SU-DHL-6 (cell line): ENCODE data around the gene SH3RF2.

ENCODE experiments used
- H2AFZ ChIP-seq: fragments of 200-600 bp; sonication (generic); 2 replicates; pipeline ENCODE4 v1.6.1; 2014; ENCODE audit warnings: low read depth, mild to moderate bottlenecking, moderate library complexity, mixed read lengths, antibody characterized with exemption, low read length; ENCODE audit not compliant: severe bottlenecking
- H3F3A ChIP-seq: fragments of 200-600 bp; shearing (Covaris generic); 2 replicates; pipeline ENCODE4 v1.6.0; 2016; ENCODE audit warnings: antibody characterized with exemption, mild to moderate bottlenecking; ENCODE audit not compliant: insufficient read depth
- H3K27ac ChIP-seq: fragments of 200-600 bp; sonication (generic); 2 replicates; pipeline ENCODE4 v1.5.1; 2016; ENCODE audit warnings: low read depth, mild to moderate bottlenecking, low read length, moderate library complexity, mixed read lengths
- H3K27me3 ChIP-seq: fragments of 200-600 bp; sonication (generic), shearing (Covaris generic); 2 replicates; pipeline ENCODE4 v1.6.0; 2014; ENCODE audit warnings: mild to moderate bottlenecking, low read length
- H3K36me3 ChIP-seq: fragments of 200-600 bp; sonication (generic); 2 replicates; pipeline ENCODE4 v1.6.1; 2014; ENCODE audit warnings: mild to moderate bottlenecking, low read length, mixed read lengths
- H3K4me2 ChIP-seq: fragments of 300-600, 200-600 bp; shearing (Covaris generic), sonication (generic); 2 replicates; pipeline ENCODE4 v1.6.0; 2014; ENCODE audit warnings: low read length, low read depth, mild to moderate bottlenecking; ENCODE audit not compliant: poor library complexity, severe bottlenecking
- H3K4me3 ChIP-seq: fragments of 200-600 bp; sonication (generic); 2 replicates; pipeline ENCODE4 v1.5.1; 2014; ENCODE audit warnings: antibody characterized with exemption, low read length, mild to moderate bottlenecking, mixed read lengths; ENCODE audit not compliant: insufficient read depth, poor library complexity, severe bottlenecking
- H3K79me2 ChIP-seq: fragments of 200-600 bp; sonication (generic); 2 replicates; pipeline ENCODE4 v1.6.1; 2014; ENCODE audit warnings: mild to moderate bottlenecking, low read length, moderate library complexity; ENCODE audit not compliant: insufficient read depth
- H3K9ac ChIP-seq: fragments of 200-600 bp; sonication (generic); 2 replicates; pipeline ENCODE4 v1.7.0; 2014; ENCODE audit warnings: mild to moderate bottlenecking, low read length
- H3K9me2 ChIP-seq: fragments of 200-600 bp; sonication (generic); replicated peaks from 2 replicates; pipeline ENCODE4 v1.6.1; 2014; ENCODE audit warnings: low read length; ENCODE audit not compliant: insufficient read depth
- H3K9me3 ChIP-seq: fragments of 200-600 bp; sonication (generic); 2 replicates; pipeline ENCODE4 v1.6.1; 2014; ENCODE audit warnings: low read length, mixed read lengths; ENCODE audit not compliant: insufficient read depth
- H4K20me1 ChIP-seq: fragments of 200-600 bp; sonication (generic); 2 replicates; pipeline ENCODE4 v1.6.1; 2014; ENCODE audit warnings: low read depth, mild to moderate bottlenecking, antibody characterized with exemption, low read length, moderate library complexity, mixed read lengths
- CTCF ChIP-seq: fragments of 200-600 bp; sonication (generic); IDR thresholded peaks from one replicate; pipeline ENCODE4 v1.5.1; 2017; ENCODE audit warnings: antibody characterized with exemption, mild to moderate bottlenecking, low read length, moderate library complexity; ENCODE audit not compliant: insufficient read depth, poor library complexity, severe bottlenecking
- EZH2phosphoT487 ChIP-seq: fragments of 200-600 bp; sonication (generic), shearing (Covaris generic); conservative IDR thresholded peaks from 2 replicates; pipeline ENCODE4 v1.6.1; 2018; ENCODE audit warnings: mild to moderate bottlenecking, antibody characterized with exemption, low read length, moderate library complexity, mixed read lengths

SH3RF2 gene

DNA sequence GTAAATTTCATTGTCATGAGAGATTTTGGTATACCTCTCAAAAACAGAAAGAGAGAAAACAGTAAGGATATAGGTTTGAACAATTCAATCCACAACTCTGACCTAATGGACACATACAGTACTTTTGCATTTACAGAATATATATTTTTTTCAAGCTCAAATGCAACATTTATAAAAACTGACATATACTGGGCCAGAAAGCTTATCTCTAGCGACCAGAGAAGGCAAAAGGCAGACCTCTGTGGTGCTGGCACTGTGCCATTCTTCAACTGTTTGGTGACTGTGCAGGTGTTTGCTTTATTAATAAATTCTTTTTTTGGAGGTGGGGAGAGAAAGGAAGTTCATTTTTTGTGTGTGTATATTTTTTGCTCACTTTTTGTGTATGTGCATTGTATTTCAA is 175.0 kb downstream of the SH3RF2 start:
- TF ChIP-seq CTCF (no peak), EZH2phosphoT487 (no peak)
- H4K20me1 ChIP-seq, result no peaks in the 10 kb centered on the region
- peak overlapping the region; percentile 48 for H3K4me2 ChIP-seq
- no peaks in the 10 kb centered on the region for H3K9me3 ChIP-seq
- peaks cover 11% of the 10 kb centered on the region for H3K36me3 ChIP-seq
- no peak overlapping the region for H2AFZ ChIP-seq
- H3K27ac ChIP-seq, result peak overlapping the region; percentile 78
- no peak overlapping the region for H3K9ac ChIP-seq
- H3K27me3 ChIP-seq, result no peaks in the 10 kb centered on the region
- no peaks in the 10 kb centered on the region for H3K79me2 ChIP-seq
- no peak overlapping the region for H3K4me3 ChIP-seq
- no peaks in the 10 kb centered on the region for H3K9me2 ChIP-seq
- peaks cover 16% of the 10 kb centered on the region for H3F3A ChIP-seq

- no peak overlapping the region for H3K4me3 ChIP-seq
- H3K27me3 ChIP-seq, result no peaks in the 10 kb centered on the region
- peak overlapping the region; percentile 78 for H3K27ac ChIP-seq
- H3K9ac ChIP-seq, result no peak overlapping the region
- no peak overlapping the region for H2AFZ ChIP-seq
- no peaks in the 10 kb centered on the region for H4K20me1 ChIP-seq
- H3F3A ChIP-seq, result peaks cover 16% of the 10 kb centered on the region
- H3K79me2 ChIP-seq, result no peaks in the 10 kb centered on the region
- H3K9me3 ChIP-seq, result no peaks in the 10 kb centered on the region
- H3K4me2 ChIP-seq, result peak overlapping the region; percentile 48
- no peak for TF ChIP-seq CTCF
- TF ChIP-seq EZH2phosphoT487, result no peak
- H3K36me3 ChIP-seq, result peaks cover 11% of the 10 kb centered on the region
- no peaks in the 10 kb centered on the region for H3K9me2 ChIP-seq
These were observed 176.1 kb downstream of the SH3RF2 start for GRCh38 chr5:146112476-146112875.
